OCI-LY3 (cell line): ENCODE results near the gene NCK2.

Experiments used
- H2AFZ ChIP-seq: fragments of 200-600, 300-600 bp; shearing (Covaris generic); 2 replicates; pipeline ENCODE4 v1.6.0; 2014; ENCODE audit warnings: antibody characterized with exemption, low read depth, low read length
- H3K27ac ChIP-seq: fragments of 200-600, 300-600 bp; sonication (generic); 2 replicates; pipeline ENCODE4 v1.5.1; 2014; ENCODE audit warnings: mild to moderate bottlenecking, low read length, moderate library complexity, mixed read lengths
- H3K27me3 ChIP-seq: fragments of 200-600, 300-600 bp; sonication (generic); 2 replicates; pipeline ENCODE4 v1.6.1; 2014; ENCODE audit warnings: low read depth, low read length, mixed read lengths
- H3K36me3 ChIP-seq: fragments of 200-600, 300-600 bp; sonication (generic); replicated peaks from 2 replicates; pipeline ENCODE3; 2014; ENCODE audit warnings: low read depth, low read length, mixed read lengths
- H3K4me1 ChIP-seq: fragments of 300-600, 200-600 bp; sonication (generic); 2 replicates; pipeline ENCODE4 v1.6.1; 2014; ENCODE audit warnings: low read length, mixed read lengths
- H3K4me2 ChIP-seq: fragments of 200-600, 300-600 bp; sonication (generic); 2 replicates; pipeline ENCODE4 v1.6.1; 2014; ENCODE audit warnings: low read length, mixed read lengths
- H3K4me3 ChIP-seq: fragments of 300-600, 200-600 bp; sonication (generic); 2 replicates; pipeline ENCODE4 v1.5.1; 2014; ENCODE audit warnings: antibody characterized with exemption, mild to moderate bottlenecking, low read length, moderate library complexity
- H3K79me2 ChIP-seq: fragments of 300-600, 200-600 bp; shearing (Covaris generic); 2 replicates; pipeline ENCODE4 v1.6.1; 2014; ENCODE audit warnings: mild to moderate bottlenecking, low read length, mixed read lengths
- H3K9ac ChIP-seq: fragments of 300-600, 200-600 bp; shearing (Covaris generic); 2 replicates; pipeline ENCODE4 v1.6.0; 2014; ENCODE audit warnings: mild to moderate bottlenecking, low read length, moderate library complexity
- H3K9me3 ChIP-seq: fragments of 200-600, 300-600 bp; shearing (Covaris generic); 2 replicates; pipeline ENCODE4 v1.6.1; 2014; ENCODE audit warnings: low read length, mixed read lengths; ENCODE audit not compliant: insufficient read depth
- H4K20me1 ChIP-seq: fragments of 200-600, 300-600 bp; sonication (generic); 2 replicates; pipeline ENCODE4 v1.6.1; 2016; ENCODE audit warnings: low read length, mixed read lengths; ENCODE audit not compliant: insufficient read depth
- CTCF ChIP-seq: fragments of 200-600, 300-600 bp; sonication (generic); IDR thresholded peaks from 2 replicates; pipeline ENCODE4 v1.5.1; 2014; ENCODE audit warnings: antibody characterized with exemption, low read length, low read depth
- EZH2phosphoT487 ChIP-seq: fragments of 200-600 bp; shearing (Covaris generic); IDR thresholded peaks from 2 replicates; pipeline ENCODE4 v1.6.1; 2018; ENCODE audit warnings: antibody characterized with exemption, mixed run types, low read depth

The NCK2 gene

GRCh38 chr2:105790461-105791149 is 45.9 kb downstream of the NCK2 start:
- H3K4me3 ChIP-seq = peak overlapping the region; percentile 57
- H3K79me2 ChIP-seq = peaks cover 38% of the 10 kb centered on the region
- peaks cover 59% of the 10 kb centered on the region for H4K20me1 ChIP-seq
- no peak overlapping the region for H3K9ac ChIP-seq
- H3K27ac ChIP-seq = no peak overlapping the region
- no peaks in the 10 kb centered on the region for H3K9me3 ChIP-seq
- H3K4me2 ChIP-seq = peak overlapping the region; percentile 81
- H2AFZ ChIP-seq = no peak overlapping the region
- H3K36me3 ChIP-seq = no peaks in the 10 kb centered on the region
- peaks cover 41% of the 10 kb centered on the region for H3K4me1 ChIP-seq
- TF ChIP-seq CTCF (no peak), EZH2phosphoT487 (no peak)
- H3K27me3 ChIP-seq = no peaks in the 10 kb centered on the region

GRCh38 chr2:105791229-105791628 is 46.5 kb downstream of the NCK2 start:
- no peak overlapping the region for H3K27ac ChIP-seq
- no peak overlapping the region for H3K4me3 ChIP-seq
- H3K9me3 ChIP-seq = no peaks in the 10 kb centered on the region
- TF ChIP-seq CTCF = no peak
- no peak for TF ChIP-seq EZH2phosphoT487
- peaks cover 41% of the 10 kb centered on the region for H3K4me1 ChIP-seq
- H2AFZ ChIP-seq = no peak overlapping the region
- H3K36me3 ChIP-seq = no peaks in the 10 kb centered on the region
- peaks cover 59% of the 10 kb centered on the region for H4K20me1 ChIP-seq
- no peak overlapping the region for H3K9ac ChIP-seq
- no peak overlapping the region for H3K4me2 ChIP-seq
- peaks cover 41% of the 10 kb centered on the region for H3K79me2 ChIP-seq
- no peaks in the 10 kb centered on the region for H3K27me3 ChIP-seq

DNA sequence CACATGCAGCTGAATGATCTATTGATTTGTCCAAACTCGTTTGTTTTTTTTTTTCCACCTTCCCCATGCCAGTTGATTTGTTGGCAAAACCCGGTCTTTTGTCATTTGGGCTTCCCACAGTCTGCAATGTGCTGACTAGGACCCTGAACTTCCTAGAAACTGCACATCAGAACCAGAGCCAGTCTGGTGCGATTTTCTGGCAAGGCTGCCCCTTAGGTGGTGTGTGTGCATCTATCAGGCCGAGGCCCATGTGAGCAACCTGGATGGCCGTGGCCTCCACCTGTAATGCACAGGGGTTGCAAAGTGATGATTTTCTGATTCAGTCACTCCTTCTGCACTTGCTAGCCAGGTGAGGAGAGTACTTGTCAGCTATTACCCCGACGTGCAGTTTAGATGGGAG is 47.8 kb downstream of the NCK2 start:
- no peak overlapping the region for H3K4me3 ChIP-seq
- no peaks in the 10 kb centered on the region for H3K36me3 ChIP-seq
- H3K27ac ChIP-seq = no peak overlapping the region
- TF ChIP-seq CTCF = no peak
- no peak for TF ChIP-seq EZH2phosphoT487
- peaks cover 36% of the 10 kb centered on the region for H3K4me1 ChIP-seq
- H2AFZ ChIP-seq = no peak overlapping the region
- H3K79me2 ChIP-seq = peaks cover 46% of the 10 kb centered on the region
- H4K20me1 ChIP-seq = peaks cover 58% of the 10 kb centered on the region
- H3K9me3 ChIP-seq = no peaks in the 10 kb centered on the region
- H3K9ac ChIP-seq = no peak overlapping the region
- H3K27me3 ChIP-seq = no peaks in the 10 kb centered on the region
- H3K4me2 ChIP-seq = no peak overlapping the region

DNA sequence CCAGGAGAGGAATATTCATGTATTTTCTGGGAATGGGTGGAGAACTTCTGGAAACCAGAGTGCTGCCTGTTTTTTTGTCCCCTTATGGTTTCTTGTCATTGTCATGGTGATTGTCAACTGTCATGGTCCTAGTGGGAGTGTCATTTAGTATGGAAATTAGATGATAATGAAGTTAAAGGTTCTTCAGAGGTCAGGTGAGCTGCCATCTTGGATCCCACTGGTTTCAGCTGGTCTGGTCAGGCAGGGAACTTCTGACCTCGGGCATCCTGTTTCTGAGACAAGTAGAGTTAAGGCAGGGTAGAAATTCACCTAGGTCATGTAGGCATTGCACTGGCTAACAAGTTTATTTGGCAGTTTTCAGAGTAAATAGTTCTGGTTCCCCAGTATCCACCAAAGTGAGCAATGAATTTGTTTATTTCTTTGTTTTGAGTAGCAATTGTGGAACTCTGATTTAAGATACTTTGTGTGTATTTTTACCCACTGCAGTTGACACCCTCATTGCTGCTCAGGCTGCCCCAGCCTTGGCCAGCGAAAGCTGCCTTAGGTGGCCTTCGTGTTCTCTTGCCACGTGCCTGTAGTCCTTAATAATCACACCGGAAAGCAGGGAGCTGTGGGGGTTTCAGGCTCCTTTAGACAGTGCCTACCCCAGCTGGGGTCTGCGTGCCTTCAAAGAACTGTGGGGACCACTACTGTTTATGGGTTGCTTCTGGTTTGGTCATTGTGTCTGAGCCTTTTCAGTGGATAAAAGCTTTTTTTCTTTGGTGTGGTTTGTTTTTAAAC is 48.7 kb downstream of the NCK2 start:
- Histone ChIP-seq H3K27me3 (no peaks in the 10 kb centered on the region), H3K4me1 (peaks cover 33% of the 10 kb centered on the region), H3K4me2 (no peak overlapping the region), H3K27ac (no peak overlapping the region), H3K4me3 (no peak overlapping the region), H2AFZ (no peak overlapping the region), H3K79me2 (peaks cover 46% of the 10 kb centered on the region), H3K9me3 (no peaks in the 10 kb centered on the region), H4K20me1 (peaks cover 63% of the 10 kb centered on the region), H3K9ac (no peak overlapping the region), H3K36me3 (no peaks in the 10 kb centered on the region)
- TF ChIP-seq EZH2phosphoT487 = no peak
- TF ChIP-seq CTCF = no peak
